ENCODE measurements around the gene GLUD1.
"Not testable (repeated sequence)": the region's sequence is repeated elsewhere in the genome, so short reads cannot be mapped to it uniquely, and the experiment has no call there.

Gene GLUD1

GRCh38 chr10:87089746-87090145 is 4.9 kb downstream of the GLUD1 start:
- no peak for DNase-seq (ENCODE audit: low read depth)

- no peak for DNase-seq (ENCODE audit: low read depth)
These were observed 9.1 kb downstream of the GLUD1 start for GRCh38 chr10:87085537-87085936.

GRCh38 chr10:87084291-87084782 is 10.3 kb downstream of the GLUD1 start:
- not testable (repeated sequence) for DNase-seq (ENCODE audit: low read depth)

GRCh38 chr10:87083576-87084290 is 10.9 kb downstream of the GLUD1 start:
- DNase-seq (ENCODE audit: low read depth): not testable (repeated sequence)

GRCh38 chr10:87082219-87082618 is 12.4 kb downstream of the GLUD1 start:
- not testable (repeated sequence) for DNase-seq (ENCODE audit: low read depth)

- DNase-seq (ENCODE audit: low read depth): not testable (repeated sequence)
These were observed 13.1 kb downstream of the GLUD1 start for GRCh38 chr10:87081574-87081973.

- DNase-seq (ENCODE audit: low read depth): not testable (repeated sequence)
These were observed 14.0 kb downstream of the GLUD1 start for GRCh38 chr10:87080621-87081020.

GRCh38 chr10:87079106-87079836 is 15.4 kb downstream of the GLUD1 start:
- DNase-seq (ENCODE audit: low read depth): no peak

- DNase-seq (ENCODE audit: low read depth): not testable (repeated sequence)
These were observed 18.2 kb downstream of the GLUD1 start for GRCh38 chr10:87076421-87076820.

- no peak for DNase-seq (ENCODE audit: low read depth)
These were observed 22.2 kb downstream of the GLUD1 start for GRCh38 chr10:87072449-87072848.

- DNase-seq (ENCODE audit: low read depth): no peak
These were observed 26.4 kb downstream of the GLUD1 start for GRCh38 chr10:87068281-87068680.

- no peak for DNase-seq (ENCODE audit: low read depth)
These were observed 27.8 kb downstream of the GLUD1 start for GRCh38 chr10:87066865-87067264.

GRCh38 chr10:87066178-87066577 is 28.5 kb downstream of the GLUD1 start:
- no peak for DNase-seq (ENCODE audit: low read depth)

- DNase-seq (ENCODE audit: low read depth): no peak
These were observed 30.0 kb downstream of the GLUD1 start for GRCh38 chr10:87064651-87065050.

GRCh38 chr10:87060280-87060928 is 34.2 kb downstream of the GLUD1 start:
- DNase-seq (ENCODE audit: low read depth): no peak

GRCh38 chr10:87059401-87059800 is 35.2 kb downstream of the GLUD1 start:
- DNase-seq (ENCODE audit: low read depth): no peak

GRCh38 chr10:87058171-87058570 is 36.5 kb downstream of the GLUD1 start:
- DNase-seq (ENCODE audit: low read depth): no peak

- DNase-seq (ENCODE audit: low read depth): no peak
These were observed 40.0 kb downstream of the GLUD1 start for GRCh38 chr10:87054373-87055295.

- no peak for DNase-seq (ENCODE audit: low read depth)
These were observed 41.0 kb downstream of the GLUD1 start for GRCh38 chr10:87053577-87054181.

- DNase-seq (ENCODE audit: low read depth): no peak
These were observed 41.5 kb downstream of the GLUD1 start for GRCh38 chr10:87053111-87053510.

GRCh38 chr10:87045434-87045938 is 49.2 kb downstream of the GLUD1 start:
- DNase-seq (ENCODE audit: low read depth): no peak
